TTC549 (cell line): ENCODE results near the gene RXFP1.

Experiments used
- FAIRE-seq: peaks from 2 replicates; lab custom pipeline; 2012; peaks lifted over from hg19 to GRCh38; lab: Jason Lieb, UNC

Gene RXFP1

DNA sequence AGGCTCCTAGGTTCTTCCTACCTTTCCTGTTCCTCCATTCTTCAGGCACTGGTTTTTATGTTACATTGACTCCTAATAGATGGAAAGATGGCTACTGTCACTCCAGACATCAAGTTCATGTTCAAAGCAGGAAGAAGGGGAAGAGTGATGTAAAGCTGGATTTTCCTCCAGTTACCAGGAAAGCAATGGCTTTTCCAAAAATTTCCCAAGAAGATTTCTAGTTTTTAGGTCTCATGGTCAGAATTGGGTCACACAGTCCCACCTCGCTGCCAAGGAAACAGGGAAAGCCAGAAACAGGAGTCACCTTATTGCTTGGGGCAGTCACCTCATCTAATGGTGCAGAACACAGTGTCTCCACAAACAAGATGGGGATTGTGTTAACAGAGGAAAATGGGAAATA is 21.5 kb downstream of the RXFP1 start:
- FAIRE-seq, result no peak

DNA sequence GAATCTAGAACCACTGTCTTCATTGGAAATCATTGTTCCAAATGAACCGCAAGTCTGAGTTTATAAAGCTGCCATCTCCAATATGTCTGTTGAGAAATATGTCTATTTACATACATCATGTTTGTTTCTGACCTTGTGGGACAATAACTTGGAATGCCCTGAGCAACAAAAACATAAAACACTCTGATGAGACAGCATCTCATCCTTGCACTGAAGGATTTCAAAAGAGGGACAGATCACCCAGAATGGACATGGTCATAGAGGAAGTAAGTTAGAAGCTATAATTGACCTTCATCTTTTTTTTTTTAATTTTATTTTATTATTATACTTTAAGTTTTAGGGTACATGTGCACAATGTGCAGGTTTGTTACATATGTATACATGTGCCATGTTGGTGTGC is 22.5 kb downstream of the RXFP1 start:
- no peak for FAIRE-seq

DNA sequence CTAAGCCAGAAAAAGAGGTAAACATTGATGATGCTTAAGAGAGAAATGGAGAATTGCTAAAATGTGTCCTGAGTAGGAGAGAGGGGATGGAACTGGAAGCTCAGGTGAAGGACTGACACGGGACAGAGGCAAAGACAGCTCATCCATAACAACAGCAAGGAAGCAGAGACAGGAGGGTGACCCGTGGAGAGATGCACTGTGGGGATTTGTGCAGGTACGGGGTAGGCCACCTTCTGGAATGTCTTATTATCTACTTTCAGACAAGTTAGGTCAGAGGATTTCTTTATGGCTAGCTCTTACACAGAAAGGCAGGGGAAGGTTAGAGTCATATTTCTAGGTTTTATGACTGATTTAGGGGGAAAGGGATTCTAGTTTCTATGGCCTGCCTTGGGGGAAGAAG is 31.7 kb downstream of the RXFP1 start:
- FAIRE-seq, result no peak

DNA sequence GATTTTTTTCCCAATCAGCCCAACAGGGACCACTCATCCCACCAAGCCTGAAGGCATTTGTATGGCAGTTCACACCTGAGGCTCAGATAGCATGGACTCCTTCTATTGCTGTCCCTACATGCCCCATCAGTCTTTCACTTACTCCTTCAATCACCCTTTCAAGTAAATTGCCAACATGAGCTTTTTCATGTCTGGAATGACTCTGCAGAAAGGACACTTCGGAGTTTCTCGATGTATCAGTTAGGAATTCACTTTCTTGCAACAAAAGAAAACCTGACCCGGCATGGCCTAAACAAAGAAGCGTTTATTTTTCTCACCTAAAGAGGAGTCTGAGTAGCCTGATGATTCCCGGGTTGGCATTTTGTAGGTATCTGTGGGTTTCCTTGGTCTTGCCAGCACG is 38.6 kb downstream of the RXFP1 start:
- no peak for FAIRE-seq

DNA sequence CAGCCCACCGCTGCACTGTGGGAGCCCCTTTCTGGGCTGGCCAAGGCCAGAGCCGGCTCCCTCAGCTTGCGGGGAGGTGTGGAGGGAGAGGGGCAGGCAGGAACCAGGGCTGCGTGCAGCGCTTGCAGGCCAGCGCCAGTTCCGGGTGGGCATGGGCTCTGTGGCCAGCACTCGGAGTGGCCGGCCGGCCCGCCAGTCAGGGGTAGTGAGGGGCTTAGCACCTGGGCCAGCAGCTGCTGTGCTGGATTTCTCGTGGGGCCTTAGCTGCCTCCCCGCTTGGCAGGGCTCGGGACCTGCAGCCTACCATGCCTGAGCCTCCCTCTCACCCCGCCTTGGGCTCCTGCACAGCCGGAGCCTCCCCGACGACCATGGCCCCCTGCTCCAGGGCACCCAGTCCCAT is 45.2 kb downstream of the RXFP1 start:
- no peak for FAIRE-seq

DNA sequence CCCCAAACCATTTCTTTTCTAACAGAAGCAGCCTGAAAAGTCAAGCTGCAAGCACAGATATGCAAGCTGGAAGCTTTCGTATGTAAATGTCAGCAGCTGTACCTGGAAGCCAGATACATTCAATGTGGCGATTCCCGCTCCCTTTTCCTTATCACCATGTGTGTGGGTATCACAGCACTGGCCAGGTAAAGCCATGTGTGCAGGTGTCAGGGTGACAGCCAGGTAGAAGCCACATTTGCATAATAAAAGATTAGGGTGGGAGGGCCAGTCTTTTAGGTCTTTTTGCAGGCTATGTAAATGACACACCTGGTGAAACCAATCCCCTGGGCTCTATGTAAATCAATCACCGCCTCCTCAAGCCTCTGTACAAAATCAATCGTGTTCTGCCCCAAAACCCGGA is 50.1 kb downstream of the RXFP1 start:
- no peak for FAIRE-seq

DNA sequence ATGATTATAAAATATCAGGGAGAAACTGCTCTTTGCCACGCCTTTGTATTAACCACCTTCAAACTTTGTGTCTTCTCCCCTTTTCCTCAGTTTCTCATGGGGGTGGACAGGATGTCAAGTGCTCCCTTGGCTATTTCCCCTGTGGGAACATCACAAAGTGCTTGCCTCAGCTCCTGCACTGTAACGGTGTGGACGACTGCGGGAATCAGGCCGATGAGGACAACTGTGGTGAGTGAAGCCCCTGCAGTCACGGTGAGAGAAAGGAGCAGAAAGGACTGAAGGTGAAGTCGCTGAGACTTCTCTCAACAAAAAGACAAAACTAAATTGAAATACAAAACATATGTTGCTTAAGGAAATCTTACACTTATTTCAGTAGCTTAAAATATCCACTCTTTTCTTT is 50.9 kb downstream of the RXFP1 start:
- no peak for FAIRE-seq

DNA sequence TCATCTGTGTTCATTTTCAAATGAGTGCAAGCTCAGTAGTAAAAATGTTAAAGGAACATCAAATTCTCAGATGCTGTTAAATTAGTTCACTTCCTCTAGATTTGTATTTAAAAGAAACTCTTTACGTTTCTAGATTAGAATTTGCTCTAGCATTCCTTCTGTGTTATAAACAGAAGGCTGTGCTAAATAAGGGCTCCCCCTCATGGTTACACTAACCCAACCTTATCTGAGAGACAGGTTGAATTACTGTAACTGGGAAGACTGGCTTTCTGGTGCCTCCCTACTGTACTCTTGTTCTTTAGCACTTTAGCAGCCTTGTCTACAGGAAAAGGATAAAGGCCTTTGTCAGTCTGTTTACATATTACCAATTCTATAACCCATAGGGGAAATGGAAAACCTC is 56.8 kb downstream of the RXFP1 start:
- no peak for FAIRE-seq

DNA sequence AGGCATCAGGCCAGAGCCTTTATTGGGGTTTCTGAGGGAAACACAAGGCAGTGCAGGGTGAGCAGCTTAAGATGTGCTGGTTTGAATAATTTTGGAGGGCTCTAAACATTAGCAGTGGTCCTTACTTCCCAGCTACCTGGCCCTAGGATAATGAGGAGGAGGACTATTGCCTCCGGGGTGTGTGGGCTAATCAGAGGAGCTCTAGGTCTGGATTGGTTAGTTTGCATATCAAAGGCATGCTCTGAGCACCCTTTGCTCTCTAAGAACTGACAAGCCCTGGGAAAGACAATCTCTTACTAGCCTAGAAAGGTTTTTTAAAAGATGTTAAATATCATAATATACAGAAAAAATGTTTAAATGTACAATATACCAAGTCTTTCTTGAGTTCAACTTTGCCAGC is 58.4 kb downstream of the RXFP1 start:
- FAIRE-seq, result no peak

DNA sequence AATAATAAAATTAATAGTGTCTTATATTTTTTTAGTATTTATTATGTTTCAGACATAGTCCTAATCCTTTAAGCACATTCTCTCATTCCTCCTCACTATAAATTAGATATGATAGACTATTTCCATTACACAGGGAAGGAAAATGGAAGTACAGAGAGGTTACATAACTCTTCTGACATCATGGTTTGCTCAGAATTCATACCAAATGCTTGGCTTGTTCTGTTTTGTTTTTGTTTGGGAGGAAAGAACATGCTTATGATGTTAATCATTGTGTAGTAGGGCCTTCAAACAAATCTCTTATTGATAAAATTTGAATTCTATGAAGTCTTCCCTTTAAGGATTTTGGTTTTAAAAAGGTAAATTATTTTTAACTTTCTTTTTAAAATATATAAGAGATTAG is 59.5 kb downstream of the RXFP1 start:
- no peak for FAIRE-seq

DNA sequence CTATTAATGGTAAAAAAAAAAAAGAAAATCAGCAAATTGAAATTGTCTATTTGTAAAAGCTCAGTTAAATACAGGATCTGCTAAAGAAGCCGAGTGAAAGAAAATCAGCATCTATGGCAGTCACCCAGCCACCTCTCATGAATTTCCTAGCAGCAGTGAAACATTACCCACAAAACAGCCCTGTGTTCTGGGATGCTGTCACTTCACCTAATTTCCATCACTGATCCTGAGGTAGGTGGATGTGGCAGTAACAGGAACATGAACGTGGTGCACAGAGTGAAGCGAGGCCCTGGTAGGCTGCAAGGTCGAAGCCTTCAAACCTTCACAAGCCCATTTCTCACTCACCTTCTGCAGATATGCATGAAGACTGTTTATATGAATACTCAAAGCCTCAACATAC is 65.2 kb downstream of the RXFP1 start:
- no peak for FAIRE-seq

DNA sequence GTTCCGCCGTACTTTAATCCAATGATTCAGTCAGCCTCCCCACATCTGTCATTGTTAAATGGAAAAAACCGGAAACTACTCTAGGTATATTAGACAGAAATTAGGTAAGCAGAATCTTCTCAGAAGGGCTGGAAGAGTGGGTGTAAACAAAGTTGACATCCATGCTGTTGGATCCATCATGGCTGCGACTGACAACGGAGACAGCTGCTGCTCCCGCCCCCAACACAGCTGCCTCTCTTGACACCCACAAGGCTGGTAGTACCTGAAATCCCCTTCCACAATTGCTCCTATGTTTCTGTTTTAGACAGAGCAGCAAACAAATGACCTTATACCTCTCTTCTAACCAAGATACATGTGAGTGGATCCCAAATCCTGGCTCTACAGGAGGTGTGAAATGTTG is 66.6 kb downstream of the RXFP1 start:
- no peak for FAIRE-seq

DNA sequence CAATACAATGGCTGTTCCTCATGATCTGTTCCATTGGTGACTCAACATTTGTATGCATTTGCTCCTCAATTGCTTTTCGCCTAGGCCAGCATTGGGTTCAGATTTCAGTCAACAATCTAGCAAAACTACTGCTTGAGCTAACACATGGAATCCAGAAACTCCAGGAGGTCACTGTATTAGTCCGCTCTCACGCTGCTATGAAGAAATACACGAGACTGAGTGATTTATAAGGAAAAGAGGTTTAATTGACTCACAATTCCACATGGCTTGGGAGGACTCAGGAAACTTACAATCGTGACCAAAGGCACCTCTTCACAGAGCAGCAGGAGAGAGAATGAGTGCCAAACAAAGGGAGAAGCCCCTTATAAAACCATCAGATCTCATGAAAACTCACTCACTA is 67.1 kb downstream of the RXFP1 start:
- FAIRE-seq, result no peak

DNA sequence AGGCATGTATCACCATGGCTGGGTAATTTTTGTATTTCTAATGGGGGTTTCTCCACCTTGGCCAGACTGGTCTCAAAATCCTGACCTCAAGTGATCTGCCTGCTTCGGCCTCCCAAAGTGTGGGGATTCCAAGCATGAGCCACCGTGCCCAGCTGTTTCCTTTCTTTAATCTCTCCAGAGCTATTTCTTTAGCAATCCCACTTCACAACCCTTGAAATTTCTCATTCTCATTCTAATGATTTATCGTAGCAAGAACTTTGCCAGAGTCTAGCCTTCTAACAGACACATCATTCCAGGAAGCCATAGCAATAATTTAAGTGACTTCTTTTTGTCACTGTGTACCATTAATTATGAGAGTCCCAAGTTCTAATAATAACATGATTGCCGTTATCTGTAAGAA is 68.6 kb downstream of the RXFP1 start:
- FAIRE-seq, result no peak

DNA sequence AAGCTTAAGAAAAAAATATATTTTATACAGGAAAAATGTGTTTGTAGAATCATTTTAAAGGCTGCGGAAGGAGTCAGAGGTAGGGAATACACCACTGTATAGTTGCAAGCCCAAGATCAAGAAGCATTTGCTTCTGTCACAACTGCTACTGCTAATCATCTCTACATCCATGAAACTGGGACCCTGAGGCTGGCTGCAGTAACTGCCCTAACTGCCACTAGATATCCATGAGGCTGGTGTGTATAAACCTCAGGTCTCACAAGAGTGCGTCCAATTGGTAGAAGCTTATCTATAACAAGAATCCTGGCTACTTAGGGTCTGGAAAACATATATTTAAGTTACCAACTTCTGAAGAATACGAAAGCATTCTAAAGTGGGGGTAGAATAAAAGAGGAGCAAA is 69.1 kb downstream of the RXFP1 start:
- no peak for FAIRE-seq

DNA sequence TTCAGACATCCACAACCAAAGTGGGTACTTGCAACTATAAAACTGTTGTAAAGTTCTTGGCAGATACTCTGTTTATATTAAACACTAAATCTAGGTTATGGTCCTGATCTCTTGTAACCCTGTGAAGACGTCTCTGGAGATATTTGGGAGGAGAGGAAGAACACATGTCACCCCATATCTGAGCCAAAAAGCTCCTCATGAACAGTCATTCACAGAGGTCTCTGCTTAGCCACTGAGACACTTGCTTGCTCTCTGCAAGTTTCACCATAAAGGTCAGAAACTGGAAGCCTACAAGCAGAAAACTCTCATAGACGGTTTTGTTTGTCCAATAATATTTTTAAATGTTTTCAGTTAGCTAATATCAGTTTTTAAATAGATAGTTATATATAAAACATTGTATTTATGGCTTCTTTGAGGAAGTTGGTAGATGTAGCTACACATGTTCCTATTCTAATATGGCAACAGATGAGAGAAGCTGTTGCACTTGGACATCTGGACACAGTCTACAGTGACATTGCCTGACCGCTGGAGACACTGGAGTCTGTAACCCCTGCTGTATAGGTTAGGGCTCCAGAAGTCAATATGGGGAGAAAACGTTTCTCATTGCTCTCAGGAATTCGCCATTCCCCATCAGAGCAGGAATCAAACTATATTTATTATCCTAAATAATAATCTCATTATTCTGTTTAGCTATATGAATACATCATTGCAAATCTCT is 76.4 kb downstream of the RXFP1 start:
- FAIRE-seq, result no peak

DNA sequence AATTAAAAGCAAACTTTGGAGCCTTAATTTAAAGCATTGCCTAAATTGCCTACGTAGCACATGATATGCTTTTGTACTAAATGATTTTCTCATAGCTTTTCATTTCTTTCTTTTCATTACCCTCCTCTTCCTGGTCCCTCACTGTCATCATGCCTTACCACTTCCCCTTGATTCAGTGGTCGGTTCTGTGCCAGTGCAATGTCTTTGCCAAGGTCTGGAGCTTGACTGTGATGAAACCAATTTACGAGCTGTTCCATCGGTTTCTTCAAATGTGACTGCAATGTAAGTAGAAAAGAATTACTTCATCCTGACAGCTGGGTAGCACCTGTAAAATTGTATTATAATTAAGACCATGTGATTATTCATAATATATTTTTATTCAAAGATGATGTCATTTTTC is 77.5 kb downstream of the RXFP1 start:
- no peak for FAIRE-seq

DNA sequence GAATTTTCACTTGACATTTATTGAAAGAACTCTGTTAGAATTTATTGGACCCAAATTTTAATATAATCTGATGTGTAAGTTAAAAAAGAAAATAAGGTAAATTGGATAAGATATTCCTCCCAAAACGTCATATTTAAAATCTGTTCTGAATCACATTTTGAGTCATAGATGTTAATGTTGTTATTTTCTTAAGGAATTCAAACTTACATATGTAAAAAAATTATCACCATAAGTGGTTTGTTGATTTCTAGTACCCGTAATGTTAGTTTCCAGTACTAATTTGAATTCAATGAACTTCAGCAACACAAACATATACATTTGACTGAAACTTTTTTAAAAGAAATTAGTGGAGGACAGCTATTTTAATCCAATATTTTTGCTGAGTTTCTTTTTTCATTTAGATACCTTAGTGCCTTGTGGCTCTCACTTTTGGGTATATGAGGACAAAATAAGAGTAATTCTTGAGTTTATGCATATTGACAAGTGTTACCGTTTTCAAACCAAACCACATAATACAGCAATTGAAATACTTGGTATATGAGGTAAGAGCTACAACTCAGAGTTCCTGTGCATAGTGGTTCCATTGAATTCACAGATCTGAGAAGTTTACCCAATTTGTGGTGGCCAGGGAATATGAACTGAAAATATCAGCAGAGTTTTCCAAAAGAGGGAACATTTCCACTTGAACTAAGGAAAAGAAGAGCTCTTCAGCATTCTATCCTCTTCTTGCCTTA is 78.2 kb downstream of the RXFP1 start:
- FAIRE-seq, result no peak

DNA sequence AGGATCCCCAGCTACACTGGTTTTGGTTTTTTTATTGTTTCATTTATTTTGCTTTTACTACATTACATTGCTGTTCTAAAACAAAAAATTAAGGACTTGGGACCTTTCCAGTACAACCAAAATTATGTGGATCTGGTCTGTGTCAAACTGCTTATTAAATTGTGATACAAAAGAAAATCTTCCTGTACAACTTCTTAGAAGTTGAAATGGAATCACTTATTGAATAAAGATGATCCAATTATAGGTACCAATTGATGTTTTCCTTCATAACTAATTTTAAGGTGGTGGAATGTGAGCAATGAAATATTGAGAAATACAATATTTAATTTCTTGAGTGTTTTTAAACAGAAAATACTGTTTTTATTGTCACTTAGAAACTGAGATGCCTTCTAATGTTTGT is 82.7 kb downstream of the RXFP1 start:
- FAIRE-seq, result no peak

DNA sequence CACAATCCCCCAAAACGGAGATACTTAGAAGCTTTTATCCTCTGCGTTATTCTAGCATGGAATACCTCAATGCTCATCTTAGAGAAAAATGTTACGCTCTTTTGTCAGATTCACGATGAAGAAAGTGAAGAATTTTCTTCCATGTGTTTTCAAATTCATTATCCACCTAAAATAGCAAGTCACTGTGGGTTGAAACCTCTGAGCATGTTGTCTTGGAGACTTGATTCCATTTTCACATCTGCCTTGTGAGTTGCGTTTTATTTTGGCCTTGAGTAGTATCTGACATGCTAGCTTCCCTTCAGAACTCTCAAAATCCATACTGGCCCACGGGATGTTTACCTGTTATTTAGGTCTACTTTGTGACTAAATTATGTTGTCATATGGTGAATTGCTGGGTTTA is 83.7 kb downstream of the RXFP1 start:
- FAIRE-seq, result no peak

DNA sequence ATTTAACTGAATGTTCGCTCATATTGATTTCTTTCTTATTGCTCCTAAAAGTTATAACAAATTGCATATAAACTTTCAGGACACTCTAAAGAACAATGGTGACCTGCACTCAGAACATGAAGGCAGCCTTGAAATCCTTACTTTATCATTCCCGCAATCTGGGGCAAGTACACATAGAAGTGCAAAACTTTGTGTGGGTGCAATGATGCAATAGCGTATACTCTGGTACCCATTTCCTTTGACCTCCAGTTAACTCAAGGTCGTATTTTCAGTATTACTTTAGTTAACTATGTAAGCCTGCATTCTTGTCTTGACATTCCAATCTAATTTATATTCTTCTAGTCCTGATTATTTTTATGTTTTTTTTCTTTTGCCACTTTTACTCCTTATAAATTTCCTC is 85.3 kb downstream of the RXFP1 start:
- FAIRE-seq, result no peak

DNA sequence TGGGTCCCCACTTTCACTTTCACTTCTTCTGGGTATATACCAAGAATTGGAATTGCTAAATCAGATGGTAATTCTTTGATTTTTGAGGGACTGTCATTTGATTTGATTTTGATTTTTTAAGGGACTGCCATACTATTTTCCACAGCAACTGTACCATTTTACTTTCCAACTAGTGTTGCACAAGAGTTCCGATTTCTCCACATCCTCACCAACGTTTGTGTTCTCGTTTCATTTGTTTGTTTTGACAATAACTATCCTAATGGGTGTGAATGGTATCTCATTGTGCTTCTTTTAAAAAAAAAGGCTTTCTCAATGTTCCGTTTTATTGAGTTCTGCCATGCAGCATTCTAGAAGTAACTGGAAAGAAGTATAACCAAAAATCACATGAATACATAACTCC is 87.4 kb downstream of the RXFP1 start:
- no peak for FAIRE-seq

DNA sequence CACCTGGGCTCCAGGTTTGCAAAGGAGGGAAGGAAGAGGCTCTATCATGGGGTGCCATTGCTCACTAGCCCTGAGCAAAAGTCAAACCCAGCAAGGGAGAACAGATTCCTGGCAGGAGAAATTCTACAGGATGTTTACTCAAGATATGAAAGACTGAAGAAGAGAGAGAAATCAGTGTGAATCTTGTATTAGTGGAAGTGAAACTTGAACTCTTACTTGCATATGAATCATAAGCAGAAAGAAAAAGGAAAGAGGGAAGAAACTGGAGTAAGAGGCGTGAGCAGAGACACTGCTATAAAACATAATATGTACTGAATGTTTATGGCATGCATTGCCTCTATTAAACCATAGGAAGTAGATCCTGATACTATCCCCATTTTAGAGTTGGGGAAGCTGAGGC is 89.1 kb downstream of the RXFP1 start:
- no peak for FAIRE-seq

DNA sequence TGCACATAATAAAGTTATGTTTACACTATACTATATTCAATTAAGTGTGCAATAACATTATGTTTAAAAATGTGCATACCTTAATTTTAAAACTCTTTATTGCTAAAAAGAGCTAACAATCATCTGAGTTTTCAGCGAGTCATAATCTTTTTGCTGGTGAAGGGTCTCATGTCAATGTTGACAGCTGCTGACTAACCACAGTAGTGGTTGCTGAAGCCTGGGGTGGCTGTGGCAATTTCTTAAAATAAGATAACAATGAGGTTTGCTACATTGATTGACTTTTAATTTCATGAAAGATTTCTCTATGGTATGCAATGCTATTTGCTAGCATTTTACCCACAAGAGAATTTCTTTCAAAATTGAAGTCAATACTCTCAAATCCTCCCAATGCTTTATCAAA is 91.4 kb downstream of the RXFP1 start:
- no peak for FAIRE-seq
